HepG2 (cell line): ENCODE data around the gene COMMD9. TPM values are rescaled to one million over a fixed set of nuclear protein-coding genes. Genes with fewer than 3 reads are reported as not detected.

Experiments used
- ATF1 ChIP-seq: IDR thresholded peaks from 2 replicates; pipeline ENCODE4 v1.6.1; 2016; ENCODE audit warnings: mild to moderate bottlenecking, control low read depth
- FOXO4 ChIP-seq: sonication (generic); formaldehyde crosslinking; conservative IDR thresholded peaks from 2 replicates; pipeline ENCODE4 v1.8.1; 2023; ENCODE audit warnings: missing genetic modification reagents
- GRHL1 ChIP-seq: sonication (generic); formaldehyde crosslinking; conservative IDR thresholded peaks from 2 replicates; pipeline ENCODE4 v1.8.0; 2022; ENCODE audit warnings: missing genetic modification reagents
- HNF4A ChIP-seq: sonication (generic); formaldehyde crosslinking; IDR thresholded peaks from 2 replicates; pipeline ENCODE4 v1.4.0; 2020; ENCODE audit warnings: missing genetic modification reagents
- HNRNPL ChIP-seq: fragments of 200-400 bp; formaldehyde crosslinking; IDR thresholded peaks from 2 replicates; pipeline ENCODE4 v1.6.1; 2017; ENCODE audit warnings: mild to moderate bottlenecking, low read depth, low read length
- LCORL ChIP-seq, 2 experiments: fragments of 450-650 bp in 1 of 2; sonication (generic) in 1 of 2; formaldehyde crosslinking in 1 of 2; IDR thresholded peaks; 2 replicates each; pipeline versions ENCODE4 v1.5.0 to v1.6.1; 2017 to 2020; ENCODE audit warnings: antibody characterized with exemption in 1 of 2, missing genetic modification reagents in 1 of 2
- MAFG ChIP-seq: sonication (generic); formaldehyde crosslinking; IDR thresholded peaks from 2 replicates; pipeline ENCODE4 v1.5.1; 2020; ENCODE audit warnings: mild to moderate bottlenecking, missing genetic modification reagents
- NCOA5 ChIP-seq: sonication (generic); formaldehyde crosslinking; IDR thresholded peaks from 2 replicates; pipeline ENCODE4 v1.4.0; 2020; ENCODE audit warnings: missing genetic modification reagents
- NONO ChIP-seq, 2 experiments: fragments of 450-650 bp in 1 of 2; sonication (generic) in 1 of 2; formaldehyde crosslinking in 1 of 2; IDR thresholded peaks in 1 of 2; conservative IDR thresholded peaks in 1 of 2; 2 replicates each; pipeline versions ENCODE4 v1.6.1 to v1.8.0; 2017 to 2022; ENCODE audit warnings: mild to moderate bottlenecking in 1 of 2, missing genetic modification reagents in 1 of 2, moderate library complexity in 1 of 2
- PLRG1 ChIP-seq: fragments of 450-650 bp; conservative IDR thresholded peaks from 2 replicates; pipeline ENCODE4 v1.6.1; 2016
- REL ChIP-seq: sonication (generic); formaldehyde crosslinking; conservative IDR thresholded peaks from 2 replicates; pipeline ENCODE4 v1.8.0; 2022; ENCODE audit warnings: mild to moderate bottlenecking, missing genetic modification reagents, moderate library complexity
- SIN3A ChIP-seq: IDR thresholded peaks from 2 replicates; pipeline ENCODE4 v1.6.1; 2011; ENCODE audit warnings: low read depth, mild to moderate bottlenecking, control low read depth, low read length, borderline replicate concordance
- SMAD3 ChIP-seq: sonication (generic); formaldehyde crosslinking; IDR thresholded peaks from 2 replicates; pipeline ENCODE4 v1.4.0; 2020; ENCODE audit warnings: missing genetic modification reagents
- SRSF9 ChIP-seq: fragments of 200-400 bp; formaldehyde crosslinking; IDR thresholded peaks from 2 replicates; pipeline ENCODE4 v1.6.1; 2018; ENCODE audit warnings: borderline replicate concordance, mild to moderate bottlenecking, low read depth, low read length; ENCODE audit not compliant: insufficient read depth, poor library complexity, severe bottlenecking
- TAF1 ChIP-seq: sonication (generic); formaldehyde crosslinking; IDR thresholded peaks from 2 replicates; pipeline ENCODE4 v1.4.0; 2020; ENCODE audit warnings: missing genetic modification reagents
- THYN1 ChIP-seq: sonication (generic); formaldehyde crosslinking; IDR thresholded peaks from 2 replicates; pipeline ENCODE4 v1.8.1; 2023; ENCODE audit warnings: low read depth, mild to moderate bottlenecking, moderate library complexity, missing genetic modification reagents, borderline replicate concordance
- U2AF2 ChIP-seq: fragments of 200-400 bp; formaldehyde crosslinking; IDR thresholded peaks from 2 replicates; pipeline ENCODE4 v1.6.1; 2017; ENCODE audit warnings: low read depth, mild to moderate bottlenecking, low read length
- USF2 ChIP-seq, 2 experiments: sonication (generic) in 1 of 2; formaldehyde crosslinking in 1 of 2; IDR thresholded peaks; 2 replicates each; pipeline versions ENCODE4 v1.5.1 to v1.6.1; 2011 to 2020; ENCODE audit warnings: borderline replicate concordance in 1 of 2, low read depth in 1 of 2, low read length in 1 of 2, mild to moderate bottlenecking in 1 of 2, missing genetic modification reagents in 1 of 2, moderate library complexity in 1 of 2
- ZNF33A ChIP-seq: sonication (generic); formaldehyde crosslinking; IDR thresholded peaks from 2 replicates; pipeline ENCODE4 v1.5.1; 2020; ENCODE audit warnings: missing genetic modification reagents, mild to moderate bottlenecking, moderate library complexity, borderline replicate concordance
- ZNF460 ChIP-seq: sonication (generic); formaldehyde crosslinking; IDR thresholded peaks from 2 replicates; pipeline ENCODE4 v1.5.1; 2020; ENCODE audit warnings: missing genetic modification reagents, mild to moderate bottlenecking, borderline replicate concordance
- ZNF703 ChIP-seq: sonication (generic); formaldehyde crosslinking; IDR thresholded peaks from 2 replicates; pipeline ENCODE4 v1.5.1; 2020; ENCODE audit warnings: missing genetic modification reagents, mild to moderate bottlenecking, moderate library complexity, borderline replicate concordance
- ZNF740 ChIP-seq: sonication (generic); formaldehyde crosslinking; IDR thresholded peaks from 2 replicates; pipeline ENCODE4 v1.4.0; 2020; ENCODE audit warnings: missing genetic modification reagents
- ZNF747 ChIP-seq: sonication (generic); formaldehyde crosslinking; IDR thresholded peaks from 2 replicates; pipeline ENCODE4 v1.8.1; 2023; ENCODE audit warnings: missing genetic modification reagents, mild to moderate bottlenecking, borderline replicate concordance
- ZNF792 ChIP-seq: IDR thresholded peaks from 2 replicates; pipeline ENCODE4 v1.6.1; 2016
- polyA plus RNA-seq, 8 experiments: library from polyadenylated mRNA; depleted of rRNA in 3 of 8; stranded (reverse) in 7 of 8; unstranded in 1 of 8; fragments of >200 nt; fragmentation: Illumina TruSeq in 4 of 8; extraction: Trizol in 4 of 8; gene quantifications; 2 replicates each; pipeline versions ENCODE4 v1.2.1 to v1.2.3, GENCODE V29; 2011 to 2016; ENCODE audit warnings: low read depth in 4 of 8, missing spikeins in 1 of 8, mixed read lengths in 1 of 8; ENCODE audit not compliant: insufficient read depth in 1 of 8
- total RNA-seq, 5 experiments: library from RNA; depleted of rRNA; stranded (reverse); fragments of >200 nt; fragmentation: Illumina TruSeq; extraction: Trizol; gene quantifications; 2 replicates each; pipeline ENCODE4 v1.2.3, GENCODE V29; 2016; ENCODE audit warnings: low read depth in 1 of 5

The COMMD9 gene
- total and polyA plus RNA-seq, 2 of the 13 experiments (the other 11 are each of a cell fraction or from before 2014, with no cell fraction given): 47.3 to 76.7 TPM

- no peak for TF ChIP-seq MAFG
- TF ChIP-seq REL: no peak
- TF ChIP-seq FOXO4 (CRISPR knock-in tag): no peak
- no peak for TF ChIP-seq ZNF747 (CRISPR knock-in tag)
- no peak for TF ChIP-seq SRSF9
- 0 out of 2 replicates have a peak, but pooled peaks have one; percentile 21 for TF ChIP-seq ZNF740 (CRISPR knock-in tag)
- TF ChIP-seq ZNF703 (CRISPR knock-in tag): no peak
- no peak for TF ChIP-seq ZNF33A (CRISPR knock-in tag)
- no peak for TF ChIP-seq GRHL1 (CRISPR knock-in tag)
- TF ChIP-seq ATF1: peak; percentile 39; the same call in 1 of the 2 replicates
- peak; percentile 69; the same call in 1 of the 2 replicates for TF ChIP-seq ZNF792 (CRISPR knock-in tag)
- peak; percentile 99 for TF ChIP-seq SIN3A
- TF ChIP-seq HNF4A (CRISPR knock-in tag): no peak
- no peak for TF ChIP-seq NONO (IDR thresholded peaks at IDR 0.05)
- peak; percentile 73 for TF ChIP-seq NONO (CRISPR knock-in tag; conservative IDR thresholded peaks at IDR 0.05)
- no peak for TF ChIP-seq HNRNPL
- TF ChIP-seq LCORL (IDR thresholded peaks at IDR 0.05): 0 out of 2 replicates have a peak, but pooled peaks have one; percentile 34
- no peak for TF ChIP-seq LCORL (CRISPR knock-in tag; IDR thresholded peaks at IDR 0.05)
- TF ChIP-seq USF2 (IDR thresholded peaks at IDR 0.05; ENCODE audit: low read depth, low read length): peak; percentile 99
- TF ChIP-seq USF2 (CRISPR knock-in tag; IDR thresholded peaks at IDR 0.05; ENCODE audit: borderline replicate concordance): peak; percentile 100
- no peak for TF ChIP-seq U2AF2
- peak; percentile 69; the same call in 1 of the 2 replicates for TF ChIP-seq SMAD3
- TF ChIP-seq THYN1 (CRISPR knock-in tag): no peak
- no peak for TF ChIP-seq NCOA5 (CRISPR knock-in tag)
- TF ChIP-seq TAF1 (CRISPR knock-in tag): peak; percentile 92
- TF ChIP-seq ZNF460 (CRISPR knock-in tag): no peak; the same call in 1 of the 2 replicates
- TF ChIP-seq PLRG1: no peak
These were observed at the start of gene COMMD9 (continued) for GRCh38 chr11:36289226-36289852.
